GM21737 (cell line): ENCODE measurements around the gene CES4A.
"Not testable (repeated sequence)": the region's sequence is repeated elsewhere in the genome, so short reads cannot be mapped to it uniquely, and the experiment has no call there.

Experiments
- ATAC-seq: cut with Tn5 transposase; IDR thresholded peaks from one replicate; pipeline ENCODE4 v1.9.1; 2021; ENCODE audit warnings: mild to moderate bottlenecking, moderate library complexity; ENCODE audit not compliant: unreplicated experiment

The CES4A gene

DNA sequence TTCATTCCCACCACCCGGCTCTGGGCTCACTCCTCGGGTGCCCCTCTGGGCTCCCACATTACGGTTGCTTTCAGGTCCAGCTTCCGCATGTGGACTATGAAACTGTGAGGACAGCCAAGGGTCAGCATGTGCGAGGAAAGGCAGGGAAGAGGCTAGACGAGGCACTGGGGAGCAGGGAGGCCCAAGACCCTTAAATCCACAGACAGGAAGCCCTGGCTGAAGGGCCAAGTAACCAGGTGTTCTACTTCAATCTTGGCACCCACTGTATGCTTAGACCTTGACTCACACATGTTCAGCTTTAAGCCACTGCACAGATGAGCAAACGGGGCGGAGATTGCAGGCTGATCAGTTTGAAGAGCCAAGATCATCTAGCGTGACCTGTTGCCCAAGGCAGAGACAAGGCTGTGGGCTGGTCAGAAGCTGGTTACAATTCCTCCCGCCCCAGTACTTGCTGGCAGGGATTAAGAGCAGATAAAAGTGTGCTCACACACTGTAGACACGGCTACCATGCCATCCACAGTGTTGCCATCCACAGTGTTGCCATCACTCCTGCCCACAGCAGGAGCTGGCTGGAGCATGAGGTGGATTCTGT is at the start of gene CES4A:
TSS of gene CES4A (plus strand) at position 393 of the 592 bp plus-strand sequence. CDS start at position 577, 184 bp downstream.
- ATAC-seq, result no peak

GRCh38 chr16:66939366-66939765 is 49.0 kb upstream of the CES4A start:
- ATAC-seq, result no peak

- ATAC-seq, result no peak
These were observed 48.2 kb upstream of the CES4A start for GRCh38 chr16:66940236-66940635.

- no peak for ATAC-seq
These were observed 45.4 kb upstream of the CES4A start for GRCh38 chr16:66942981-66943380.

GRCh38 chr16:66943426-66944053 is 44.8 kb upstream of the CES4A start:
- ATAC-seq, result no peak

- no peak for ATAC-seq
These were observed 44.3 kb upstream of the CES4A start for GRCh38 chr16:66944054-66944441.

GRCh38 chr16:66944971-66945370 is 43.4 kb upstream of the CES4A start:
- not testable (repeated sequence) for ATAC-seq

GRCh38 chr16:66945939-66946338 is 42.5 kb upstream of the CES4A start:
- no peak for ATAC-seq

DNA sequence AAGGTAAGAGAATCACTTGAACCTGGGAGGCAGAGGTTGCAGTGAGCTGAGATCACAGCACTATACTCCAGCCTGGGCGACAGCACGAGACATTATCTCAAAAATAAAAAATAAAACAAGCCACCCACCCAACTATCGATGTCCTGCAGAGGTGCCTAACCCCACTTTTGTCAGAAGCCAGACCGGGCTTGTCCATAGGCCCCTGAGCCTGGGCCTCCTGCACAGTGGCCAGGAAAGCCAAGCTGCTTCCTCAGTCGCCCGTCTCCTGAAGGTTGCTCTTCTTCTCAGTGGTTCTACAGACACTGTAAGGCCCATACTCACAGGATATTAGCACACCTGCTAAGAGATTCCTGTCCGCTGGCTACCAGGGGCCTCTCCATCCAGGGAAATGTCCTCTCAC is 41.8 kb upstream of the CES4A start:
- ATAC-seq, result no peak

DNA sequence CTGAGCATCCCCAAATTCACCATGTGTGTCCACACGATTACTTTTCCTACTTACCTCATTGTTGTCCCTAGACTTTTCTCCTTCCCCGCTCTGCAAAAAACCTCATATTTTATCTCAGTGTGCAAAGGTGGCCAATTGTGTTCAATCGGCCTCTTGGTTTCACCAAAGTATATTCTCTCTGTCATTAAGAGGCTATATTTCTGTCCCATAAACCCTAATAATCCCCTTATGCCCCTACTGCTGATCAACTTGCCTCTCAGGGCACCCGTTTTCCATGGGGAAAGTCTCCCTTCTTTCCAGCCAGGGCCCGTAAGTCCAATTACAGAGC is 41.5 kb upstream of the CES4A start:
- no peak for ATAC-seq

DNA sequence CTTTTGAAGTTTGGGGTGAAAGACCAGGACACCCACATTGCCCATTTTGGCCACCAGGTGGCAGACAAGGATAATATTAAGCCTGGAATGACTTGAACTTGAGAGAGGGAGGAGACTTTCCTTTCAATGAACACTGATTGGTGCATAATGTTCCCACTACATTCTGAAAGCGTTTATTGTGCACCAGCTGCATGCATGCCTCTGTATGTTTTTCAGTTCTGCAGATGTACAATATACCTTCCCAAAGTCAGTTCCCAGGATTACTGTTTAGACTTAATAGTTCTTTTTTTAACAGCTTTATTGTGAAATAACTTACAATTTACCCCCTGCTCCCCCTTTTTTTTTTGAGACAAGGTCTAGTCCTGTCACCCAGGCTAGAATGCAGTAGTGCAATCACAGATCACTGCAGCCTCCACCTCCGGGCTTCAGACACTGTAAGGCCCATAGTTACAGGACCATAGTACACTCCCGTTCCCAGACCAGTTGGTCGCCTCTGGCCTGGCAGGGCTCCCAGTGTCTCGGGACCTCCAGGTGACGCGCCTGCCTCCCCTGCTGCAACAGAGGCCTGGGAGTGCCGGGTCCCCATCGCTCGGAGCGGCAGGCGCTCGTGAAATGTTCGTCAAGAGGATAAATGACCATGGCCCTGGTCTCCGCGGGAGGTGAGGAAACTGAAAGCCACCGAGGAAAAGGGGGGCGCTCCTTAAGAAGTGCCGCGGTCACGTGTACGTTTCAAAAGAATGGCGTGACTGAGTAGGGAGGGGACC is 40.9 kb upstream of the CES4A start:
- ATAC-seq, result peak; percentile 53

DNA sequence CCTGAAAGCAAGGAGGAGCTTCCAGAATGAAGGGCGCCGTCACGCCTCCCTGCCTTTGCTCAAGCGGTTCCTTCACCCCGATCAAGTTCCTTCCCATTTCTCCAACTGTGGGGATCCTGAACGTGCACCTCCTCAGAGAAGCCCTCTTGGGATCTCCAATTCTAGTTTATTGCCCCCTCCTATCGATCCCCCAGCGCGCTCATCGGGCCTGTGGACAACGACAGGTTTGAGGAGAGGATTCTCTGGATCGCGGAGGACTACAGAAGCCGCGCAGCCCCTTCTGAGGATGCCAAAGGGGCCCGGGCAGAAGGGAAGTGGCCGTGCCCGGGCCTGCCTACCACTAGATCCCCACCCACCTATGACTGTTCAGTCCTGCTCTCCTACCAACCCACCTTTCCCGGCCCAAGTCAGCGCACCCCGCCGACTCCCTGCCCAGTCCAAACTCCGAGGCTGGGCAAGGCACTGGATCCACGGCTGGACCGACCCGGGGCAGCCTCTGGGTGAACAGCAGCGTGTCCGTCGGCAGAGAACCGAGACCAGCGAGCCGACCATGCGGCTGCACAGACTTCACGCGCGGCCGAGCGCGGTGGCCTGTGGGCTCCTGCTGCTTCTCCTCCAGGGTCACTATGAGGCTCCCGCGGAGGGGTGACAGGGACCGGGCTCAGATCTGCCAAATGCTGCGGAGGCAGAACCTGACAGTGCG is 40.1 kb upstream of the CES4A start:
- ATAC-seq, result no peak

- ATAC-seq, result no peak
These were observed 39.6 kb upstream of the CES4A start for GRCh38 chr16:66948837-66949225.

- no peak for ATAC-seq
These were observed 38.9 kb upstream of the CES4A start for GRCh38 chr16:66949472-66949871.

DNA sequence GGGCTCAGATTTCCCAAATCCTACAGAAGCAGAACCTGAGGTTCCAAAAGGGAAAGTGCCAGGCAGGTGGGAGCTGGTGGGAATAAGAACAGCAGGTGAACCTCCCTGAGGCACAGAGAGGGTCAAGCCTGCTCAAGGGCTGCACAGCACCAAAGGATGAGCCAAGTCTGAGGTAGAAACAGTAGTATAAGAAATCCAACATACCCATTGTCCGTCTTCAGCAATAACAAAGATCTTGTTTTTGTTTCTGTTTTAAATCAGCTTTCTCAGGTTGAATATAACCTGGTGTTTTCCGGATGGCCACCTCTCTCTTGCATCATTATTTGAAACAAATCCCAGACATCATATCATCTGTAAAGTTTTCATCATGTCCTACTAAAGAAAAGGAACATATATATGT is 38.0 kb upstream of the CES4A start:
- ATAC-seq, result no peak

- ATAC-seq, result no peak
These were observed 37.2 kb upstream of the CES4A start for GRCh38 chr16:66950971-66951790.

DNA sequence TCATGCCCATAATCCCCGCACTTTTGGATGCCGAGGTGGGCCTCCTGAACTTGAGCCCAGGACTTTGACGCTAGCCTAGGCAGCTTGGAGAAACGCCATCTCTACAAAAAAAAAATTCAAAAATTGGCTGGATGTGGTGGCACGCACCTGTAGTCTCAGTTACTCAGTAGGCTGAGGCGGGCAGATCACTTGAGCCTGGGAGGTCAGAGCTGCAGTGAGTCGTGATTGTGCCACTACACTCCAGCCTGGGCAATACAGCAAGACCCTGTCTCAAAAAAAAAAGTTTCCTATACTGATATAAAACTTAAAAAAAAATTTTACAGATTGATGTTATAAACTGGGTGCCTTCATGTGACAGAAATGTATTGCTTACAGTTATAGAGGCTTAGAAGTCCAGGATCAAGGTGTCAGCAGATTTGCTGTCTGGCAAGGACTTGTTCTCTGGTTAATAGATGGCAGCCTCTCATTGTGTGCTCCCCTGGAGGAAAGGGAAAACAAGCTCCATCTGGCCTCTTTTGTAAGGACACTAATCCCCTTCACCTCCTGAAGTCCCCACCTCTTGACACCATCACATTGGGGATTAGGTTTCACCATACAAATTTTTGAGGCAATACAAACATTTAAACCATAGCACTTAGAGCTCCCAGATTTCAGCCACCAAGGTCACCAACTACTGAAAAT is 35.8 kb upstream of the CES4A start:
- no peak for ATAC-seq

GRCh38 chr16:66953462-66954096 is 34.8 kb upstream of the CES4A start:
- ATAC-seq, result no peak

GRCh38 chr16:66954097-66954659 is 34.2 kb upstream of the CES4A start:
- no peak for ATAC-seq
